Measurements from ENCODE around the gene C16orf54.

GRCh38 chr16:29794231-29794710 lies 48.5 kb upstream of the C16orf54 start:
- TF ChIP-seq, protein P1, sequence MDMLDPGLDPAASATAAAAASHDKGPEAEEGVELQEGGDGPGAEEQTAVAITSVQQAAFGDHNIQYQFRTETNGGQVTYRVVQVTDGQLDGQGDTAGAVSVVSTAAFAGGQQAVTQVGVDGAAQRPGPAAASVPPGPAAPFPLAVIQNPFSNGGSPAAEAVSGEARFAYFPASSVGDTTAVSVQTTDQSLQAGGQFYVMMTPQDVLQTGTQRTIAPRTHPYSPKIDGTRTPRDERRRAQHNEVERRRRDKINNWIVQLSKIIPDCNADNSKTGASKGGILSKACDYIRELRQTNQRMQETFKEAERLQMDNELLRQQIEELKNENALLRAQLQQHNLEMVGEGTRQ (IDR thresholded peaks at IDR 0.05; ENCODE audit: low read depth, low read length) = no peak
- no peak for TF ChIP-seq POLR2A (IDR thresholded peaks at IDR 0.05; ENCODE audit: low read depth, low read length)
- no peak for TF ChIP-seq BHLHE40 (IDR thresholded peaks at IDR 0.05; ENCODE audit: low read depth, low read length)
- TF ChIP-seq NFE2L2 (IDR thresholded peaks at IDR 0.05; ENCODE audit: low read depth, low read length) = no peak
- no peak for TF ChIP-seq RAD21 (IDR thresholded peaks at IDR 0.05; ENCODE audit: low read length)

Data from IMR-90 (cell line).